ENCODE results near the gene GNAO1. TPM values are rescaled to one million over a fixed set of nuclear protein-coding genes. Genes with fewer than 3 reads are reported as not detected.
"Not testable (repeated sequence)": the region's sequence is repeated elsewhere in the genome, so short reads cannot be mapped to it uniquely, and the experiment has no call there.

The GNAO1 gene
- total RNA-seq, 1 donor from 2014 or later = 1.2 TPM

DNA sequence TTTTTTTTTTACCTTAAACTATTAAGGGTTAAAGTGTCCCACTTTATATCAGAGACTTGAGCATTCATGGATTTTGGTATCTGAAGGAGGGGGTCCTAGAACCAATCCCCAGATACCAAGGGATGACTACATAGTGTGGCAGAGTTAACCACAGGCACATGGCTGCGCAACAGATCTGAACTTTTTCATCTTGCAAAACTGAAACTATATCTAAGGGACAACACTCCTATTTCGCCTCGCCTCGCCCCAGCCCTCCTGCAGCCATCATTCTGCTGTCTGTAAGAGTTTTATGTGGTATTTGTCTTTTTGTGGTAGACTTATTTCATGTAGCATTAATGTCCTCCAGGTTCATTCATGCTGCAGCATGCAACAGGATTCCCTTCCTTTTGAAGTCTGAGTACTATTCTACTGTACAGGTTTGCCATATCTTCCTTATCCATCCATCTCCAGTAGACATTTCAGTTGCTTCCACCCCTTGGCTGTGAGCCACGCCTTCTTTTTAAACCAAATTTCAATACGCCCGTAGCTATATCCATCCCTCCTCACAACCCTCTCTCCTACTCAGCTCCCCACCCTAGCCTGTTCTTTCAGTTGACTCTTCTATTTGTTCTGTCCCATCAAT lies 180.8 kb downstream of the GNAO1 start:
- Mint-ChIP-seq H3K9me3 (ENCODE audit: low read depth) (no peaks in the 10 kb centered on the region), H3K4me1 (ENCODE audit: low read depth) (peaks cover 32% of the 10 kb centered on the region), H3K36me3 (ENCODE audit: low read depth) (peaks cover 9% of the 10 kb centered on the region), H3K27ac (ENCODE audit: unreplicated experiment) (no peak overlapping the region), H3K27me3 (ENCODE audit: low read depth) (no peaks in the 10 kb centered on the region), H3K4me3 (ENCODE audit: unreplicated experiment) (no peak overlapping the region)
- no peak for DNase-seq (ENCODE audit: low spot score)
- TF ChIP-seq, protein P1, sequence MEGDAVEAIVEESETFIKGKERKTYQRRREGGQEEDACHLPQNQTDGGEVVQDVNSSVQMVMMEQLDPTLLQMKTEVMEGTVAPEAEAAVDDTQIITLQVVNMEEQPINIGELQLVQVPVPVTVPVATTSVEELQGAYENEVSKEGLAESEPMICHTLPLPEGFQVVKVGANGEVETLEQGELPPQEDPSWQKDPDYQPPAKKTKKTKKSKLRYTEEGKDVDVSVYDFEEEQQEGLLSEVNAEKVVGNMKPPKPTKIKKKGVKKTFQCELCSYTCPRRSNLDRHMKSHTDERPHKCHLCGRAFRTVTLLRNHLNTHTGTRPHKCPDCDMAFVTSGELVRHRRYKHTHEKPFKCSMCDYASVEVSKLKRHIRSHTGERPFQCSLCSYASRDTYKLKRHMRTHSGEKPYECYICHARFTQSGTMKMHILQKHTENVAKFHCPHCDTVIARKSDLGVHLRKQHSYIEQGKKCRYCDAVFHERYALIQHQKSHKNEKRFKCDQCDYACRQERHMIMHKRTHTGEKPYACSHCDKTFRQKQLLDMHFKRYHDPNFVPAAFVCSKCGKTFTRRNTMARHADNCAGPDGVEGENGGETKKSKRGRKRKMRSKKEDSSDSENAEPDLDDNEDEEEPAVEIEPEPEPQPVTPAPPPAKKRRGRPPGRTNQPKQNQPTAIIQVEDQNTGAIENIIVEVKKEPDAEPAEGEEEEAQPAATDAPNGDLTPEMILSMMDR (IDR thresholded peaks at IDR 0.05) = no peak

DNA sequence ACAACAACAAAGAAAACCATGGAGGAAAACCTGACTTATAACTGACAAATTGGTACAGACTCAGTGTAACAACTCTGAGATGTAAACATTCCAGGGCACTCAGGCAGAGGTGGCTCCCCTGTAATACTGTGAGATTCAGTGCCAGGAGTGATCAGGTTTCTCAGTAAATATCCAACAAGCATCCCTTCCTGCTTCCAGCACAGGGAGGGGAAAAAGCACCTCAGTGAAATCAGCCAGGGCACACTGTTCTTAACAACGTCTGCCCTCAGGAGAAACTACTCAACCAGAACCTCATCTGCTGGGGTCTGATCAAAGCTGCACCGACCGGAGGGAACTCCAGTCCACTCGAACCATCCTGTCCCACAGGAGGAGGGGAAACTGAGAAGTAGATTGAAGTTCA lies 181.7 kb downstream of the GNAO1 start:
- H3K36me3 Mint-ChIP-seq (ENCODE audit: low read depth) = peaks cover 11% of the 10 kb centered on the region
- peaks cover 1% of the 10 kb centered on the region for H3K9me3 Mint-ChIP-seq (ENCODE audit: low read depth)
- DNase-seq (ENCODE audit: low spot score) = no peak
- H3K4me3 Mint-ChIP-seq (ENCODE audit: unreplicated experiment) = no peak overlapping the region
- TF ChIP-seq, protein P1 (IDR thresholded peaks at IDR 0.05) = no peak
- peaks cover 32% of the 10 kb centered on the region for H3K4me1 Mint-ChIP-seq (ENCODE audit: low read depth)
- no peaks in the 10 kb centered on the region for H3K27me3 Mint-ChIP-seq (ENCODE audit: low read depth)
- no peak overlapping the region for H3K27ac Mint-ChIP-seq (ENCODE audit: unreplicated experiment)

DNA sequence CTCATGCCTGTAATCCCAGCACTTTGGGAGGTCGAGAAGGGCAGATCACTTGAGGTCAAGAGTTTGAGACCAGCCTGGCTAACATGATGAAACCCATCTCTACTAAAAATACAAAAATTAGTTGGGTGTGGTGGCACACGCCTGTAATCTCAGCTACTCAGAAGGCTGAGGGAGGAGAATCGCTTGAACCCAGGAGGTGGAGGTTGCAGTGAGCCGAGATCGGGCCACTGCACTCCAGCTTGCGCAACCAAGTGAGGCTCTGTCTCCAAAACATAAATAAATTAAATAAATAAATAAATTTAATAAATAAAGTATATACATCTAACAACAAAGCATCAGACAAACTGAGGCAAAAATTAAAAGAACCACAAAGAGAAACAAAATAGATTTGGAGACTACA lies 184.5 kb downstream of the GNAO1 start:
- DNase-seq (ENCODE audit: low spot score); H3K4me3 Mint-ChIP-seq (ENCODE audit: unreplicated experiment); H3K27me3 Mint-ChIP-seq (ENCODE audit: low read depth); H3K27ac Mint-ChIP-seq (ENCODE audit: unreplicated experiment): not testable (repeated sequence)
- peaks cover 24% of the 10 kb centered on the region for H3K4me1 Mint-ChIP-seq (ENCODE audit: low read depth)
- H3K9me3 Mint-ChIP-seq (ENCODE audit: low read depth) = peaks cover 10% of the 10 kb centered on the region
- H3K36me3 Mint-ChIP-seq (ENCODE audit: low read depth) = peaks cover 30% of the 10 kb centered on the region

DNA sequence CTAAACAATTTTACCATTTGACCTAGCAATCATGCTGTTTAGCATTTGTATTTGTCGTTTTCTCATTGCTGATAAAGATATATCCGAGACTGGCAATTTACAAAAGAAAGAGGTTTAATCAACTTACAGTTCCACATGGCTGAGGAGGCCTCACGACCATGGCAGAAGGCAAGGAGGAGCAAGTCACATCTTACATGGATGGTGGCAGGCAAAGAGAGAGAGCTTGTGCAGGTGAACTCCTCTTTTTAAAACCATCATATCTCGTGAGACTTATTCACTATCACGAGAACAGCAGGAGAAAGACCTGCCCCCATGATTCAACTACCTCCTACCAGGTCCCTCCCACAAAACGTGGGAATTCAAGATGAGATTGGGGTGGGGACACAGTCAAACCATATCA lies 187.8 kb downstream of the GNAO1 start:
- not testable (repeated sequence) for H3K27me3 Mint-ChIP-seq (ENCODE audit: low read depth); H3K27ac Mint-ChIP-seq (ENCODE audit: unreplicated experiment); H3K4me3 Mint-ChIP-seq (ENCODE audit: unreplicated experiment); DNase-seq (ENCODE audit: low spot score); H3K4me1 Mint-ChIP-seq (ENCODE audit: low read depth)
- Mint-ChIP-seq H3K9me3 (ENCODE audit: low read depth) (peaks cover 21% of the 10 kb centered on the region), H3K36me3 (ENCODE audit: low read depth) (peaks cover 58% of the 10 kb centered on the region)

DNA sequence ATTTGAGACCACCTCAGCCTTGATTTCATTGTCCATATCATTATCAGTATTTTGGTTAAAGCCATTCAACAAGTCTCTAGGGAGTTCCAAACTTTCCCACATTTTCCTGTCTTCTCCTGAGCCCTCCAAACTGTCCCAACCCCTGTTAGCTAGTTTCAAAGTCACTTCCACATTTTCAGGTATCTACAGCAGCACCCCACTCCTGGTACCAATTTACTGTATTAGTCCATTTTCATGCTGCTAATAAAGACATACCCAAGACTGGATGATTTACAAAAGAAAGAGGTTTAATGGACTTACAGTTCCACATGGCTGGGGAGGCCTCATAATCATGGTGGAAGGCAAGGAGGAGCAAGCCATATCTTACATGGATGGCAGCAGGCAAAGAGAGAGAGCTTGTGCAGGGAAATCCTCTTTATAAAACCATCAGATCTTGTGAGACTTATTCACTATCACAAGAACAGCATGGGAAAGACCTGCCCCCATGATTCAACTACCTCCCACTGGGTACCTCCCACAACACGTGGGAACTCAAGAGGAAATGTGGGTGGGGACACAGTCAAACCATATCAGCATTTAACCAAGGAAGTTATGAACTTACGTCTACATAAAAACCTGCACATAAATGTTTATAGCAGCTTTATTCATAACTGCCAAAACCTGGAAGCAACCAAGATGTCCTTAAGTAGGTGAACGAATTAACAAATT lies 189.6 kb downstream of the GNAO1 start:
- not testable (repeated sequence) for H3K27ac Mint-ChIP-seq (ENCODE audit: unreplicated experiment); DNase-seq (ENCODE audit: low spot score); H3K4me3 Mint-ChIP-seq (ENCODE audit: unreplicated experiment); H3K4me1 Mint-ChIP-seq (ENCODE audit: low read depth); H3K27me3 Mint-ChIP-seq (ENCODE audit: low read depth)
- peaks cover 21% of the 10 kb centered on the region for H3K9me3 Mint-ChIP-seq (ENCODE audit: low read depth)
- H3K36me3 Mint-ChIP-seq (ENCODE audit: low read depth) = peaks cover 65% of the 10 kb centered on the region

DNA sequence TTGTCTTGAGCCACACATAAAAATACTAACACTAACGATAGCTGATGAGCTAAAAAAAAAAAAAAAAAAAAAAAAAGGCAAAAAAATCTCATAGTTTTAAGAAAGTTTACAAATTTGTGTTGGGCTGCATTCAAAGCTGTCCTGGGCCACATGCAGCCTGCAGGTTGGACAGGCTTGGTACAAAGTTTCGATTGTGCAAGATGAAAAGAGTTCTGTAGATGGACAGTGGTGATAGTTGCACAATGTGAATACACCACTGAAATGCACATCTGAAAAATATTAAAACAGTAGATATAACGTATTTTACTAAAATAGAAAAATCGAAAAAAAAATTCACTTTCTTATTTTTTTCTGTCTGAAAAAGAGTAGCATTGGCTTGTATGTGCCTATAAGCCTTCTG lies 191.2 kb downstream of the GNAO1 start:
- no peaks in the 10 kb centered on the region for H3K27me3 Mint-ChIP-seq (ENCODE audit: low read depth)
- peaks cover 8% of the 10 kb centered on the region for H3K4me1 Mint-ChIP-seq (ENCODE audit: low read depth)
- no peak overlapping the region for H3K27ac Mint-ChIP-seq (ENCODE audit: unreplicated experiment)
- TF ChIP-seq, protein P1 (IDR thresholded peaks at IDR 0.05) = no peak
- peaks cover 21% of the 10 kb centered on the region for H3K9me3 Mint-ChIP-seq (ENCODE audit: low read depth)
- H3K4me3 Mint-ChIP-seq (ENCODE audit: unreplicated experiment) = no peak overlapping the region
- peaks cover 66% of the 10 kb centered on the region for H3K36me3 Mint-ChIP-seq (ENCODE audit: low read depth)
- DNase-seq (ENCODE audit: low spot score) = no peak
